Measurements from ENCODE around the gene PPM1L.

The PPM1L gene

GRCh38 chr3:160986069-160986468 is 230.0 kb downstream of the PPM1L start:
- no peak overlapping the region for H3K4me3 ChIP-seq (ENCODE audit: low read depth, low read length)
- no peak for TF ChIP-seq CTCF (IDR thresholded peaks at IDR 0.05; ENCODE audit: low read depth, low read length)

- no peak overlapping the region for H3K4me3 ChIP-seq (ENCODE audit: low read depth, low read length)
- no peak for TF ChIP-seq CTCF (IDR thresholded peaks at IDR 0.05; ENCODE audit: low read depth, low read length)
Observed at GRCh38 chr3:160987982-160988964, 232.2 kb downstream of the PPM1L start.

- no peak for TF ChIP-seq CTCF (IDR thresholded peaks at IDR 0.05; ENCODE audit: low read depth, low read length)
- no peak overlapping the region for H3K4me3 ChIP-seq (ENCODE audit: low read depth, low read length)
Observed at GRCh38 chr3:160990446-160990845, 234.4 kb downstream of the PPM1L start.

- no peak overlapping the region for H3K4me3 ChIP-seq (ENCODE audit: low read depth, low read length)
- TF ChIP-seq CTCF (IDR thresholded peaks at IDR 0.05; ENCODE audit: low read depth, low read length): no peak
Observed at GRCh38 chr3:160992712-160993111, 236.7 kb downstream of the PPM1L start.

- H3K4me3 ChIP-seq (ENCODE audit: low read depth, low read length): no peak overlapping the region
- TF ChIP-seq CTCF (IDR thresholded peaks at IDR 0.05; ENCODE audit: low read depth, low read length): no peak
Observed at GRCh38 chr3:160996811-160997210, 240.8 kb downstream of the PPM1L start.

GRCh38 chr3:160998581-160998980 is 242.6 kb downstream of the PPM1L start:
- H3K4me3 ChIP-seq (ENCODE audit: low read depth, low read length): no peak overlapping the region
- no peak for TF ChIP-seq CTCF (IDR thresholded peaks at IDR 0.05; ENCODE audit: low read depth, low read length)

- no peak for TF ChIP-seq CTCF (IDR thresholded peaks at IDR 0.05; ENCODE audit: low read depth, low read length)
- no peak overlapping the region for H3K4me3 ChIP-seq (ENCODE audit: low read depth, low read length)
Observed at GRCh38 chr3:160999274-160999673, 243.2 kb downstream of the PPM1L start.

Data from WI38 (cell line).